PC-3 (cell line): ENCODE results near the gene CBR3.

Source experiments
- CTCF ChIP-seq: fragments of 300-600 bp; sonication (generic); conservative IDR thresholded peaks from 2 replicates; pipeline ENCODE4 v1.5.1; 2017; ENCODE audit warnings: antibody characterized with exemption, low read depth, mild to moderate bottlenecking, low read length
- EZH2 ChIP-seq: fragments of 300-600 bp; sonication (generic); IDR thresholded peaks from one replicate; pipeline ENCODE4 v1.6.1; 2017; ENCODE audit warnings: antibody characterized with exemption, mild to moderate bottlenecking, low read length; ENCODE audit not compliant: unreplicated experiment
- EZH2phosphoT487 ChIP-seq: fragments of 300-600 bp; sonication (generic); IDR thresholded peaks from 2 replicates; pipeline ENCODE4 v1.6.1; 2018; ENCODE audit warnings: mild to moderate bottlenecking, antibody characterized with exemption, low read length, borderline replicate concordance

GRCh38 chr21:36188081-36188681 lies 53.3 kb downstream of the CBR3 start:
- TF ChIP-seq CTCF (peak; percentile 56; the same call in 1 of the 2 replicates), EZH2 (no peak), EZH2phosphoT487 (no peak)
